Neural cell (in vitro differentiated cells): ENCODE data around the gene TRAPPC14. TPM values are rescaled to one million over a fixed set of nuclear protein-coding genes. Genes with fewer than 3 reads are reported as not detected.
"Not testable (repeated sequence)": the region's sequence is repeated elsewhere in the genome, so short reads cannot be mapped to it uniquely, and the experiment has no call there.

ENCODE experiments used
- H2AFZ ChIP-seq: fragments of 200-600, 300-800 bp; sonication (generic), shearing (Covaris generic); 2 replicates; pipeline ENCODE4 v1.6.0; 2014; ENCODE audit warnings: low read depth, mild to moderate bottlenecking, antibody characterized with exemption, low read length, moderate library complexity
- H3F3A ChIP-seq: fragments of 200-600 bp; shearing (Covaris generic); 2 replicates; pipeline ENCODE4 v1.6.1; 2016; ENCODE audit warnings: mild to moderate bottlenecking, moderate library complexity, mixed read lengths, antibody characterized with exemption, low read length; ENCODE audit not compliant: insufficient read depth, poor library complexity, severe bottlenecking
- H3K27ac ChIP-seq: fragments of 200-600, 300-800 bp; sonication (generic), shearing (Covaris generic); 2 replicates; pipeline ENCODE4 v1.5.1; 2014; ENCODE audit warnings: mild to moderate bottlenecking, low read length, moderate library complexity
- H3K27me3 ChIP-seq: fragments of 300-800, 200-600 bp; sonication (generic), shearing (Covaris generic); 2 replicates; pipeline ENCODE4 v1.6.0; 2014; ENCODE audit warnings: mild to moderate bottlenecking, low read depth, low read length, moderate library complexity; ENCODE audit not compliant: insufficient read depth
- H3K36me3 ChIP-seq: fragments of 300-800, 200-600 bp; sonication (generic), shearing (Covaris generic); 2 replicates; pipeline ENCODE4 v1.5.1; 2014; ENCODE audit warnings: mild to moderate bottlenecking, antibody characterized with exemption, low read length, moderate library complexity; ENCODE audit not compliant: insufficient read depth
- H3K4me2 ChIP-seq: fragments of 300-800, 200-600 bp; sonication (generic), shearing (Covaris generic); 2 replicates; pipeline ENCODE4 v1.6.0; 2014; ENCODE audit warnings: mild to moderate bottlenecking, low read length
- H3K4me3 ChIP-seq: fragments of 300-800, 200-600 bp; sonication (generic), shearing (Covaris generic); 2 replicates; pipeline ENCODE4 v1.5.1; 2014; ENCODE audit warnings: mild to moderate bottlenecking, low read length, moderate library complexity
- H3K79me2 ChIP-seq: fragments of 200-600 bp; shearing (Covaris generic); replicated peaks from 2 replicates; pipeline ENCODE4 v1.6.0; 2014; ENCODE audit warnings: mild to moderate bottlenecking, low read length, moderate library complexity; ENCODE audit not compliant: insufficient read depth
- H3K9ac ChIP-seq: fragments of 300-800, 200-600 bp; sonication (generic), shearing (Covaris generic); 2 replicates; pipeline ENCODE4 v1.6.1; 2016; ENCODE audit warnings: mild to moderate bottlenecking, low read length, mixed read lengths
- H3K9me2 ChIP-seq: fragments of 200-600 bp; shearing (Covaris generic); 2 replicates; pipeline ENCODE4 v1.6.1; 2016; ENCODE audit warnings: mild to moderate bottlenecking, low read length, mixed read lengths; ENCODE audit not compliant: insufficient read depth
- H3K9me3 ChIP-seq: fragments of 200-600, 300-800 bp; sonication (generic), shearing (Covaris generic); 2 replicates; pipeline ENCODE4 v1.6.1; 2016; ENCODE audit warnings: mild to moderate bottlenecking, mixed run types, low read length, moderate library complexity, mixed read lengths
- H4K20me1 ChIP-seq: fragments of 200-600 bp; shearing (Covaris generic); 2 replicates; pipeline ENCODE4 v1.6.1; 2016; ENCODE audit warnings: mild to moderate bottlenecking, mixed run types; ENCODE audit not compliant: insufficient read depth
- EP300 ChIP-seq: fragments of 450-650 bp; conservative IDR thresholded peaks from 2 replicates; pipeline ENCODE4 v1.6.1; 2014; ENCODE audit warnings: antibody characterized with exemption, mild to moderate bottlenecking, moderate library complexity; ENCODE audit not compliant: poor library complexity, severe bottlenecking
- EZH2 ChIP-seq: fragments of 200-600, 300-800 bp; shearing (Covaris generic), sonication (generic); IDR thresholded peaks from 2 replicates; pipeline ENCODE4 v1.6.1; 2014; ENCODE audit warnings: antibody characterized with exemption, low read length, borderline replicate concordance, mild to moderate bottlenecking; ENCODE audit not compliant: insufficient read depth, poor library complexity, severe bottlenecking
- MXI1 ChIP-seq: fragments of 450-650 bp; conservative IDR thresholded peaks from 2 replicates; pipeline ENCODE4 v1.6.1; 2014; ENCODE audit warnings: antibody characterized with exemption, mild to moderate bottlenecking; ENCODE audit not compliant: poor library complexity, severe bottlenecking
- POLR2AphosphoS5 ChIP-seq: IDR thresholded peaks from 2 replicates; pipeline ENCODE4 v1.6.1; 2012
- RAD21 ChIP-seq: fragments of 450-650 bp; conservative IDR thresholded peaks from 2 replicates; pipeline ENCODE4 v1.6.1; 2014; ENCODE audit warnings: antibody characterized with exemption, mild to moderate bottlenecking, moderate library complexity
- REST ChIP-seq: IDR thresholded peaks from 2 replicates; pipeline ENCODE4 v1.6.1; 2012; ENCODE audit warnings: borderline replicate concordance
- SMC3 ChIP-seq: fragments of 450-650 bp; conservative IDR thresholded peaks from 2 replicates; pipeline ENCODE4 v1.6.1; 2014; ENCODE audit warnings: antibody characterized with exemption, mild to moderate bottlenecking, moderate library complexity; ENCODE audit not compliant: poor library complexity
- TAF1 ChIP-seq: IDR thresholded peaks from 2 replicates; pipeline ENCODE4 v1.6.1; 2012; ENCODE audit warnings: low read depth
- polyA plus RNA-seq: library from polyadenylated mRNA; depleted of rRNA; stranded (reverse); fragments of >200 nt; gene quantifications from 2 replicates; pipeline ENCODE4 v1.2.3, GENCODE V29; 2014
- TF ChIP-seq, protein P1 (sequence below): fragments of 450-650 bp; IDR thresholded peaks from 2 replicates; pipeline ENCODE4 v1.5.1; 2014; ENCODE audit warnings: antibody characterized with exemption, mild to moderate bottlenecking, moderate library complexity; ENCODE audit not compliant: poor library complexity, severe bottlenecking

The TRAPPC14 gene
- polyA plus RNA-seq, 1 donor from 2014 or later = 26.7 TPM

DNA sequence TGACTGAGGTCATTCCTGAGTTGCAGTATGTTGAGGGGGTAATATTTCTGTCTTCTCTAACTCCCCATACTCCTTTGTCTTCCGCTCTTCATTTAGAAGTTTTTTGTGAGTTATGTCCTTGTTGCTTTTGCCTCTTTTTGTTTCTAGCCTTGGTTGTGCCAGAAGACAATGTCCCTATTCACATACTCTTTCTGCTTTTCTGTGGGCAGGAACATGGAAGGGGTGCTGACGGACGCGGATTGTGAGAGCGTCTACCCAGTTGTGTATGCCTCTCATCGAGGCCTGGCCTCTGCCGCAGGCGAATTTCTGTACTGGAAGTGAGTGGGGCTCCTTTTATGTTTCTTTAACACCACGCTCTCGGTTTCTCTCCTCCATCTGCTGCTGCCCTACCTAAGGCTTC, 39.7 kb upstream of the TRAPPC14 start:
- no peak for TF ChIP-seq POLR2AphosphoS5
- no peak for TF ChIP-seq TAF1
- TF ChIP-seq EP300 = no peak
- no peak for TF ChIP-seq EZH2
- no peak overlapping the region for H2AFZ ChIP-seq
- no peaks in the 10 kb centered on the region for H3K9me2 ChIP-seq
- no peaks in the 10 kb centered on the region for H4K20me1 ChIP-seq
- H3F3A ChIP-seq = no peaks in the 10 kb centered on the region
- H3K4me3 ChIP-seq = no peak overlapping the region
- no peaks in the 10 kb centered on the region for H3K79me2 ChIP-seq
- no peaks in the 10 kb centered on the region for H3K27me3 ChIP-seq
- no peak overlapping the region for H3K4me2 ChIP-seq
- H3K9ac ChIP-seq = no peak overlapping the region
- H3K9me3 ChIP-seq = no peaks in the 10 kb centered on the region
- H3K27ac ChIP-seq = no peak overlapping the region
- H3K36me3 ChIP-seq = no peaks in the 10 kb centered on the region

GRCh38 chr7:100195901-100196322, 37.4 kb upstream of the TRAPPC14 start:
- H3K9ac ChIP-seq, H3K27me3 ChIP-seq, H3K36me3 ChIP-seq, H3K9me3 ChIP-seq, H3K9me2 ChIP-seq, H2AFZ ChIP-seq, H3F3A ChIP-seq, H4K20me1 ChIP-seq, H3K4me2 ChIP-seq, H3K79me2 ChIP-seq, H3K27ac ChIP-seq, H3K4me3 ChIP-seq: not testable (repeated sequence)

GRCh38 chr7:100195222-100195621, 36.7 kb upstream of the TRAPPC14 start:
- Histone ChIP-seq H3K36me3 (no peaks in the 10 kb centered on the region), H3K27me3 (no peaks in the 10 kb centered on the region), H3K27ac (no peak overlapping the region), H3K9ac (no peak overlapping the region), H2AFZ (no peak overlapping the region), H3K79me2 (no peaks in the 10 kb centered on the region), H3F3A (no peaks in the 10 kb centered on the region), H4K20me1 (no peaks in the 10 kb centered on the region), H3K4me2 (no peak overlapping the region), H3K4me3 (no peak overlapping the region), H3K9me2 (no peaks in the 10 kb centered on the region), H3K9me3 (no peaks in the 10 kb centered on the region)
- no peak for TF ChIP-seq EP300
- TF ChIP-seq EZH2 = no peak
- TF ChIP-seq TAF1 = no peak
- TF ChIP-seq, protein P1, sequence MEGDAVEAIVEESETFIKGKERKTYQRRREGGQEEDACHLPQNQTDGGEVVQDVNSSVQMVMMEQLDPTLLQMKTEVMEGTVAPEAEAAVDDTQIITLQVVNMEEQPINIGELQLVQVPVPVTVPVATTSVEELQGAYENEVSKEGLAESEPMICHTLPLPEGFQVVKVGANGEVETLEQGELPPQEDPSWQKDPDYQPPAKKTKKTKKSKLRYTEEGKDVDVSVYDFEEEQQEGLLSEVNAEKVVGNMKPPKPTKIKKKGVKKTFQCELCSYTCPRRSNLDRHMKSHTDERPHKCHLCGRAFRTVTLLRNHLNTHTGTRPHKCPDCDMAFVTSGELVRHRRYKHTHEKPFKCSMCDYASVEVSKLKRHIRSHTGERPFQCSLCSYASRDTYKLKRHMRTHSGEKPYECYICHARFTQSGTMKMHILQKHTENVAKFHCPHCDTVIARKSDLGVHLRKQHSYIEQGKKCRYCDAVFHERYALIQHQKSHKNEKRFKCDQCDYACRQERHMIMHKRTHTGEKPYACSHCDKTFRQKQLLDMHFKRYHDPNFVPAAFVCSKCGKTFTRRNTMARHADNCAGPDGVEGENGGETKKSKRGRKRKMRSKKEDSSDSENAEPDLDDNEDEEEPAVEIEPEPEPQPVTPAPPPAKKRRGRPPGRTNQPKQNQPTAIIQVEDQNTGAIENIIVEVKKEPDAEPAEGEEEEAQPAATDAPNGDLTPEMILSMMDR = no peak
- no peak for TF ChIP-seq SMC3
- no peak for TF ChIP-seq RAD21
- TF ChIP-seq REST = no peak
- TF ChIP-seq POLR2AphosphoS5 = no peak
- TF ChIP-seq MXI1 = no peak
